ENCODE data around the gene MNAT1.
"Not testable (repeated sequence)": the region's sequence is repeated elsewhere in the genome, so short reads cannot be mapped to it uniquely, and the experiment has no call there.

The MNAT1 gene

GRCh38 chr14:60882219-60882618 is 147.7 kb downstream of the MNAT1 start:
- DNase-seq (ENCODE audit: low read depth), result no peak

GRCh38 chr14:60884134-60884533 is 149.6 kb downstream of the MNAT1 start:
- DNase-seq (ENCODE audit: low read depth), result no peak

GRCh38 chr14:60890636-60891035 is 156.1 kb downstream of the MNAT1 start:
- not testable (repeated sequence) for DNase-seq (ENCODE audit: low read depth)

GRCh38 chr14:60893911-60894310 is 159.3 kb downstream of the MNAT1 start:
- no peak for DNase-seq (ENCODE audit: low read depth)

- DNase-seq (ENCODE audit: low read depth), result no peak
Observed at GRCh38 chr14:60904381-60904780, 169.8 kb downstream of the MNAT1 start.

- no peak for DNase-seq (ENCODE audit: low read depth)
Observed at GRCh38 chr14:60905923-60906322, 171.4 kb downstream of the MNAT1 start.

- DNase-seq (ENCODE audit: low read depth), result no peak
Observed at GRCh38 chr14:60915781-60916180, 181.2 kb downstream of the MNAT1 start.

GRCh38 chr14:60922050-60922449 is 187.5 kb downstream of the MNAT1 start:
- DNase-seq (ENCODE audit: low read depth), result no peak

GRCh38 chr14:60925286-60925685 is 190.7 kb downstream of the MNAT1 start:
- no peak for DNase-seq (ENCODE audit: low read depth)

- no peak for DNase-seq (ENCODE audit: low read depth)
Observed at GRCh38 chr14:60926002-60926401, 191.4 kb downstream of the MNAT1 start.

- no peak for DNase-seq (ENCODE audit: low read depth)
Observed at GRCh38 chr14:60931218-60931617, 196.7 kb downstream of the MNAT1 start.

GRCh38 chr14:60933920-60934655 is 199.5 kb downstream of the MNAT1 start:
- DNase-seq (ENCODE audit: low read depth), result no peak

- DNase-seq (ENCODE audit: low read depth), result no peak
Observed at GRCh38 chr14:60935319-60935718, 200.8 kb downstream of the MNAT1 start.

GRCh38 chr14:60943637-60944032 is 209.1 kb downstream of the MNAT1 start:
- no peak for DNase-seq (ENCODE audit: low read depth)

GRCh38 chr14:60944204-60944603 is 209.6 kb downstream of the MNAT1 start:
- no peak for DNase-seq (ENCODE audit: low read depth)

GRCh38 chr14:60945984-60946383 is 211.4 kb downstream of the MNAT1 start:
- no peak for DNase-seq (ENCODE audit: low read depth)

- no peak for DNase-seq (ENCODE audit: low read depth)
Observed at GRCh38 chr14:60946773-60947172, 212.2 kb downstream of the MNAT1 start.

GRCh38 chr14:60951776-60952435 is 217.3 kb downstream of the MNAT1 start:
- DNase-seq (ENCODE audit: low read depth), result no peak

- DNase-seq (ENCODE audit: low read depth), result no peak
Observed at GRCh38 chr14:60956202-60956601, 221.6 kb downstream of the MNAT1 start.

- DNase-seq (ENCODE audit: low read depth), result no peak
Observed at GRCh38 chr14:60956632-60957031, 222.1 kb downstream of the MNAT1 start.

GRCh38 chr14:60958146-60958545 is 223.6 kb downstream of the MNAT1 start:
- DNase-seq (ENCODE audit: low read depth), result no peak

GRCh38 chr14:60963761-60964160 is 229.2 kb downstream of the MNAT1 start:
- no peak for DNase-seq (ENCODE audit: low read depth)

- no peak for DNase-seq (ENCODE audit: low read depth)
Observed at GRCh38 chr14:60964904-60965303, 230.3 kb downstream of the MNAT1 start.

- no peak for DNase-seq (ENCODE audit: low read depth)
Observed at GRCh38 chr14:60965402-60965801, 230.8 kb downstream of the MNAT1 start.
